Kidney (tissue), 14 donors: ENCODE data around the gene BCKDHA. TPM values are rescaled to one million over a fixed set of nuclear protein-coding genes. Genes with fewer than 3 reads are reported as not detected.

Experiments
- DNase-seq, 5 donors: peaks; one replicate each; pipeline ENCODE4 v3.0.0-alpha.2; 2013 to 2020
- FAIRE-seq: peaks from 2 replicates; lab custom pipeline; 2012; peaks lifted over from hg19 to GRCh38; lab: Jason Lieb, UNC
- H3K27ac ChIP-seq, 2 donors: one replicate each; pipeline ENCODE4 v1.7.0; 2013; ENCODE audit warnings: low read depth in 2 of 2, low read length in 2 of 2, inconsistent platforms in 1 of 2
- H3K27me3 ChIP-seq: one replicate; pipeline ENCODE4 v1.7.1; 2013; ENCODE audit warnings: low read length, inconsistent platforms; ENCODE audit not compliant: control insufficient read depth, insufficient read depth
- H3K36me3 ChIP-seq, 3 donors: one replicate each; pipeline versions ENCODE4 v1.7.0 to v1.7.1; 2013; ENCODE audit warnings: low read length in 3 of 3, control low read depth in 1 of 3, inconsistent platforms in 1 of 3; ENCODE audit not compliant: insufficient read depth in 3 of 3, control insufficient read depth in 2 of 3
- H3K4me1 ChIP-seq, 3 donors: one replicate each; pipeline versions ENCODE4 v1.7.0 to v1.7.1; 2013; ENCODE audit warnings: low read length in 3 of 3, inconsistent platforms in 1 of 3, low read depth in 1 of 3; ENCODE audit not compliant: control insufficient read depth in 2 of 3, insufficient read depth in 2 of 3
- H3K4me3 ChIP-seq, 3 donors: one replicate each; pipeline versions ENCODE4 v1.7.0 to v1.8.1; 2013; ENCODE audit warnings: low read length in 3 of 3, control low read depth in 1 of 3, inconsistent platforms in 1 of 3
- H3K9ac ChIP-seq, 3 donors: one replicate each; pipeline versions ENCODE4 v1.7.0 to v1.7.1; 2013; ENCODE audit warnings: low read length in 3 of 3, control low read depth in 1 of 3, inconsistent platforms in 1 of 3
- H3K9me3 ChIP-seq, 3 donors: one replicate each; pipeline versions ENCODE4 v1.7.0 to v1.7.1; 2013; ENCODE audit warnings: low read length in 3 of 3, control low read depth in 1 of 3, inconsistent platforms in 1 of 3; ENCODE audit not compliant: control insufficient read depth in 2 of 3, insufficient read depth in 1 of 3
- intact Hi-C: fragments of 100-400 bp; cut with DNase I; formaldehyde crosslinking; loops from one replicate; pipeline ENCODE4 v1.11.1; 2022
- polyA plus RNA-seq: library from polyadenylated mRNA; stranded (reverse); fragments of 350-450 nt; fragmentation: Illumina TruSeq; extraction: RNeasy Lipid Tissue Mini Kit (QIAGEN cat#74804); gene quantifications from one replicate; pipeline ENCODE4 v1.2.3, GENCODE V29; 2014; ENCODE audit warnings: low read depth, low replicate concordance; ENCODE audit not compliant: insufficient read depth
- total RNA-seq: library from RNA; stranded (reverse); fragmentation: NEBNext Ultra II Directional; extraction: Animal tissue kit (Norgen Biotek cat#: 25700); gene quantifications from one replicate; pipeline ENCODE4 v1.2.1, GENCODE V29; 2021
- TF ChIP-seq, protein P1 (sequence below): IDR thresholded peaks from 3 replicates; pipeline ENCODE4 v1.5.1; 2012; ENCODE audit warnings: mild to moderate bottlenecking, moderate library complexity, borderline replicate concordance; ENCODE audit not compliant: insufficient read depth; ENCODE audit errors: extremely low read depth
- donor health status: control.
- donor health status: control.
- donor health status: control.
- donor health status: control.
- donor health status: control.
- donor health status: DM: yes; HTN: yes; CAD: no.
- donor health status: Normal renal cell carcinoma (clear cell type).

BCKDHA gene
- total and polyA plus RNA-seq, 2 donors from 2014 or later = 30.9 to 72.2 TPM

DNA sequence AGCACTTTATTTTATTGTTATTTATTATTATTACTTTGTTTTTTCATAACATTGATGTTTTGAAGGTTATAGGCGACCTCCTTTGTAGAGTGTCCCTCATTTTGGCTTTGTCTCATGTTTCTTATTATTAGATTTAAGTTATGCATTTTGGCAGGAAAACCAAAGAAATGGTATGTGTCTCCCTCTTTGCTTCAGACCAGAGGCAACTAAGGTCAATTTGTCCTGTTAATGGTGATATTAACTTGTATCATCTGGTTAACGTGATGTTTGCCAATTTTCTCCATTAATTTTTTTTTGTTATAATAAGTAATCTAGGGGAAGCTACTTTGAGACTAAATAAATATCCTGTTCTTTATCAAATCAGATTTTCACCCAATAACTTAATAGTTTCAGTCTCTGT lies 25.1 kb upstream of the BCKDHA start:
- DNase-seq (no peak), FAIRE-seq (no peak)
- Histone ChIP-seq H3K36me3 (no peaks in the 10 kb centered on the region), H3K4me1 (peaks cover 2 to 18% (median 5%) of the 10 kb centered on the region in 3 donors), H3K4me3 (no peak overlapping the region), H3K9ac (no peak overlapping the region), H3K27me3 (no peaks in the 10 kb centered on the region), H3K27ac (no peak overlapping the region), H3K9me3 (no peaks in the 10 kb centered on the region)
- TF ChIP-seq, protein P1, sequence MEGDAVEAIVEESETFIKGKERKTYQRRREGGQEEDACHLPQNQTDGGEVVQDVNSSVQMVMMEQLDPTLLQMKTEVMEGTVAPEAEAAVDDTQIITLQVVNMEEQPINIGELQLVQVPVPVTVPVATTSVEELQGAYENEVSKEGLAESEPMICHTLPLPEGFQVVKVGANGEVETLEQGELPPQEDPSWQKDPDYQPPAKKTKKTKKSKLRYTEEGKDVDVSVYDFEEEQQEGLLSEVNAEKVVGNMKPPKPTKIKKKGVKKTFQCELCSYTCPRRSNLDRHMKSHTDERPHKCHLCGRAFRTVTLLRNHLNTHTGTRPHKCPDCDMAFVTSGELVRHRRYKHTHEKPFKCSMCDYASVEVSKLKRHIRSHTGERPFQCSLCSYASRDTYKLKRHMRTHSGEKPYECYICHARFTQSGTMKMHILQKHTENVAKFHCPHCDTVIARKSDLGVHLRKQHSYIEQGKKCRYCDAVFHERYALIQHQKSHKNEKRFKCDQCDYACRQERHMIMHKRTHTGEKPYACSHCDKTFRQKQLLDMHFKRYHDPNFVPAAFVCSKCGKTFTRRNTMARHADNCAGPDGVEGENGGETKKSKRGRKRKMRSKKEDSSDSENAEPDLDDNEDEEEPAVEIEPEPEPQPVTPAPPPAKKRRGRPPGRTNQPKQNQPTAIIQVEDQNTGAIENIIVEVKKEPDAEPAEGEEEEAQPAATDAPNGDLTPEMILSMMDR = no peak
- intact Hi-C loops = no loop called here

DNA sequence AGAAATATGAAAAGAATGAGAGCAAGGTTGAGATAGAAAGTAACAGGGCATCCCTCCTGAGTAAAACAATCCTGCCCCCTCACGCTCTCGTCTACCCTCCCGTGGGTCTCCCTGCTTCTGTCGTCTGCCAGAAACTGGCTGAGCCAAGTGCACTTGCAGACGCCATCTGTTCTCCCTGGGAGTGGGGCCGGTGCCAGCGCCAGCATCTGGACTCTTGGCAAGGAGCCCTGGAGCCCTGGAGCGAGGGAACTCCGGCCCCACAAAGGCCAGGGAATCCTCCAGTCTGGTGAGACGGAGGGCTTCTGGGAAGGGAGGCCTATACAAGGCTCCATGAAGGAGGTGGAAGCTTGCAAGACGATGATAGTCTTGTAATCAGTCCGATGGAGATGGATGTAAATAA lies 23.6 kb upstream of the BCKDHA start:
- FAIRE-seq (no peak), DNase-seq (peak in 4 of 5 donors; percentile 44 to 91 (median 71))
- H3K4me3 ChIP-seq = no peak overlapping the region
- no peaks in the 10 kb centered on the region for H3K36me3 ChIP-seq
- intact Hi-C loops = no loop called here
- no peaks in the 10 kb centered on the region for H3K27me3 ChIP-seq
- no peaks in the 10 kb centered on the region for H3K9me3 ChIP-seq
- no peak overlapping the region for H3K9ac ChIP-seq
- peaks cover 0 to 15% (median 2%) of the 10 kb centered on the region in 3 donors for H3K4me1 ChIP-seq
- TF ChIP-seq, protein P1 = no peak
- peak overlapping the region in 1 of 2 donors; percentile 9 for H3K27ac ChIP-seq

DNA sequence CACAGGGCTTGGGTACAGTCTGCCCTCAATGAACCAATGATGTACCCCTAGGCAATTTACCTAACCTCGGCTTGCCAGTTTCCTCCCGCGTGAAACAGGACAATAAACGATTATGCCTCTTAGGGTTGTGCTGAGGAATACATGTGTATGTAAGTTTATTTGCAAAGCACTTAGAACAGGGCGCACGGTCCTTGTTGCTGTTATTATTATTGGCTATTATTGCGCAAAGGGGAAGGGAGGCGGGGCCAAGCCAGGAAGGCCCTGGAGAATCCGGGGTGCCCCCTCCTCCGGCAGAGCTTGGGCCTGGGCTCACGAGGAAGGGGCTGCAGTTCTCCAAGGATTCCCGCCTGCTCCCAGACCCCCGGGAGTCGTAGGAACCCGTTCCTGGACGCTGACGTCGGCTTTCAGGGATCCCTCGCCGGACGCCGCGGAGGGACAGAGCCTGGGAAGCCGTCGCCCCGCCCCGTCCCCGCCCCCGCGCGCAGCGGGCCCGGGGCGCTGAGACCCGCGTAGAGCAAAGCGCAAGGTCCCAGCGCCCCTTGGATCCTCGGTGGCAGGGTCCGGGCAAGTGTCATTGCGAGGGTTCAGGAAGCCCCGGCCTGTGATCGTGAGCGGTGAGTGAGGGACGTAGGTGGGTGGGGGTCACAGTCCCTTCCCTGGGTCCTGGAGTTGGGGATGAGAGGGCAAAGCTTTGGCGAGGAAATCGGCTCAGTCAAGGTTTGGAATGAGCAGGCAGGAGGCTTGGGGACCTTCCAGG lies 21.2 kb upstream of the BCKDHA start, which contains the start of gene TMEM91:
TSS of gene TMEM91 (plus strand) at position 293 of the 757 bp plus-strand sequence. CDS start 1,777 bp downstream, outside the sequence.
- FAIRE-seq = no peak
- intact Hi-C loops = no loop called here
- H3K27ac ChIP-seq = peak within 1 kb of the TSS; percentile 36 to 51

More for the DNA sequence above, 21.2 kb upstream of the BCKDHA start, which contains the start of gene TMEM91:
- peak; percentile 54 to 80 (median 78) for DNase-seq
- Histone ChIP-seq H3K4me1 (peaks cover 0 to 15% (median 2%) of the 10 kb centered on the region in 3 donors), H3K9me3 (no peaks in the 10 kb centered on the region), H3K9ac (peak within 1 kb of the TSS in 2 of 3 donors; percentile 5 to 24), H3K36me3 (no peaks in the 10 kb centered on the region), H3K4me3 (peak within 1 kb of the TSS; percentile 52 to 72 (median 68)), H3K27me3 (no peaks in the 10 kb centered on the region)
- TF ChIP-seq, protein P1 = no peak
